Measurements from ENCODE around the gene PEX26.

Gene PEX26

GRCh38 chr22:18118345-18118915 lies 40.6 kb downstream of the PEX26 start:
- H3K4me3 ChIP-seq (ENCODE audit: low read depth, low read length) = no peak overlapping the region
- no peak overlapping the region for H3K4me2 ChIP-seq (ENCODE audit: low read length)
- no peak overlapping the region for H3K9ac ChIP-seq (ENCODE audit: low read length)
- H3K23ac ChIP-seq (ENCODE audit: low read length) = no peak overlapping the region
- no peak overlapping the region for H2AFZ ChIP-seq (ENCODE audit: insufficient read depth, low read length, poor library complexity)
- no peak overlapping the region for H3K4ac ChIP-seq (ENCODE audit: low read depth, low read length)
- no CpG with 5 or more reads among the region's 9 CpGs for WGBS (ENCODE audit: extremely low coverage, insufficient coverage, insufficient read length)
- H3K27me3 ChIP-seq (ENCODE audit: insufficient read depth, low read length) = no peaks in the 10 kb centered on the region
- no peak overlapping the region for H4K8ac ChIP-seq (ENCODE audit: low read depth, low read length)
- no peak overlapping the region for H2AK5ac ChIP-seq (ENCODE audit: low read length)
- H3K79me2 ChIP-seq (ENCODE audit: control insufficient read depth, insufficient read depth, low read length, poor library complexity) = no peaks in the 10 kb centered on the region
- H3K36me3 ChIP-seq (ENCODE audit: control insufficient read depth in 1 of 2, insufficient read depth in 2 of 2, low read length in 2 of 2) = no peaks in the 10 kb centered on the region
- no peak overlapping the region for H3K18ac ChIP-seq (ENCODE audit: low read length)
- H2BK120ac ChIP-seq (ENCODE audit: insufficient read depth, low read length, poor library complexity) = no peak overlapping the region
- H2BK5ac ChIP-seq (ENCODE audit: low read depth, low read length, poor library complexity) = no peak overlapping the region
- no peaks in the 10 kb centered on the region for H3K9me3 ChIP-seq (ENCODE audit: insufficient read depth, low read depth, low read length)
- no peaks in the 10 kb centered on the region for H3K79me1 ChIP-seq (ENCODE audit: low read length)
- H3K14ac ChIP-seq (ENCODE audit: low read length) = no peak overlapping the region
- no peak overlapping the region for H3K27ac ChIP-seq (ENCODE audit: low read depth, low read length)
- H2BK12ac ChIP-seq (ENCODE audit: low read length) = no peak overlapping the region
- H4K91ac ChIP-seq (ENCODE audit: low read depth, low read length) = no peak overlapping the region
- no peak for DNase-seq
- no peaks in the 10 kb centered on the region for H3K4me1 ChIP-seq (ENCODE audit: control insufficient read depth in 1 of 2, insufficient read depth in 2 of 2, low read length in 2 of 2)
- no peak overlapping the region for H4K12ac ChIP-seq (ENCODE audit: low read depth, low read length)

- Histone ChIP-seq H3K23ac (ENCODE audit: low read length) (no peak overlapping the region), H3K14ac (ENCODE audit: low read length) (no peak overlapping the region), H3K79me1 (ENCODE audit: low read length) (no peaks in the 10 kb centered on the region), H3K79me2 (ENCODE audit: control insufficient read depth, insufficient read depth, low read length, poor library complexity) (no peaks in the 10 kb centered on the region), H3K4ac (ENCODE audit: low read depth, low read length) (no peak overlapping the region), H2BK120ac (ENCODE audit: insufficient read depth, low read length, poor library complexity) (no peak overlapping the region), H4K8ac (ENCODE audit: low read depth, low read length) (no peak overlapping the region), H2BK12ac (ENCODE audit: low read length) (no peak overlapping the region), H3K4me3 (ENCODE audit: low read depth, low read length) (no peak overlapping the region), H3K9me3 (ENCODE audit: insufficient read depth, low read depth, low read length) (no peaks in the 10 kb centered on the region), H3K4me2 (ENCODE audit: low read length) (no peak overlapping the region), H3K36me3 (ENCODE audit: control insufficient read depth in 1 of 2, insufficient read depth in 2 of 2, low read length in 2 of 2) (no peaks in the 10 kb centered on the region), H3K27ac (ENCODE audit: low read depth, low read length) (no peak overlapping the region), H3K4me1 (ENCODE audit: control insufficient read depth in 1 of 2, insufficient read depth in 2 of 2, low read length in 2 of 2) (no peaks in the 10 kb centered on the region), H2AFZ (ENCODE audit: insufficient read depth, low read length, poor library complexity) (no peak overlapping the region), H3K18ac (ENCODE audit: low read length) (no peak overlapping the region), H2AK5ac (ENCODE audit: low read length) (no peak overlapping the region), H3K27me3 (ENCODE audit: insufficient read depth, low read length) (no peaks in the 10 kb centered on the region), H4K12ac (ENCODE audit: low read depth, low read length) (no peak overlapping the region), H2BK5ac (ENCODE audit: low read depth, low read length, poor library complexity) (no peak overlapping the region), H4K91ac (ENCODE audit: low read depth, low read length) (no peak overlapping the region), H3K9ac (ENCODE audit: low read length) (no peak overlapping the region)
- DNase-seq = no peak
- no CpG with 5 or more reads among the region's 18 CpGs for WGBS (ENCODE audit: extremely low coverage, insufficient coverage, insufficient read length)
Measured at GRCh38 chr22:18119409-18120110, 41.8 kb downstream of the PEX26 start.

- Histone ChIP-seq H3K4me1 (ENCODE audit: control insufficient read depth in 1 of 2, insufficient read depth in 2 of 2, low read length in 2 of 2) (no peaks in the 10 kb centered on the region), H4K12ac (ENCODE audit: low read depth, low read length) (no peak overlapping the region), H3K4ac (ENCODE audit: low read depth, low read length) (no peak overlapping the region), H3K27me3 (ENCODE audit: insufficient read depth, low read length) (no peaks in the 10 kb centered on the region), H3K18ac (ENCODE audit: low read length) (no peak overlapping the region), H2BK5ac (ENCODE audit: low read depth, low read length, poor library complexity) (no peak overlapping the region), H3K14ac (ENCODE audit: low read length) (no peak overlapping the region), H4K8ac (ENCODE audit: low read depth, low read length) (no peak overlapping the region), H3K23ac (ENCODE audit: low read length) (no peak overlapping the region), H3K4me3 (ENCODE audit: low read depth, low read length) (no peak overlapping the region), H4K91ac (ENCODE audit: low read depth, low read length) (no peak overlapping the region), H3K9ac (ENCODE audit: low read length) (no peak overlapping the region), H2AK5ac (ENCODE audit: low read length) (no peak overlapping the region), H3K36me3 (ENCODE audit: control insufficient read depth in 1 of 2, insufficient read depth in 2 of 2, low read length in 2 of 2) (no peaks in the 10 kb centered on the region), H2BK120ac (ENCODE audit: insufficient read depth, low read length, poor library complexity) (no peak overlapping the region), H3K79me2 (ENCODE audit: control insufficient read depth, insufficient read depth, low read length, poor library complexity) (no peaks in the 10 kb centered on the region), H3K4me2 (ENCODE audit: low read length) (no peak overlapping the region), H3K27ac (ENCODE audit: low read depth, low read length) (no peak overlapping the region), H2AFZ (ENCODE audit: insufficient read depth, low read length, poor library complexity) (no peak overlapping the region), H3K79me1 (ENCODE audit: low read length) (no peaks in the 10 kb centered on the region), H3K9me3 (ENCODE audit: insufficient read depth, low read depth, low read length) (no peaks in the 10 kb centered on the region), H2BK12ac (ENCODE audit: low read length) (no peak overlapping the region)
- no CpG with 5 or more reads among the region's 4 CpGs for WGBS (ENCODE audit: extremely low coverage, insufficient coverage, insufficient read length)
- DNase-seq = no peak
Measured at GRCh38 chr22:18120857-18121256, 43.1 kb downstream of the PEX26 start.

GRCh38 chr22:18121506-18121905 lies 43.7 kb downstream of the PEX26 start:
- Histone ChIP-seq H4K12ac (ENCODE audit: low read depth, low read length) (no peak overlapping the region), H3K4me1 (ENCODE audit: control insufficient read depth in 1 of 2, insufficient read depth in 2 of 2, low read length in 2 of 2) (no peaks in the 10 kb centered on the region), H3K36me3 (ENCODE audit: control insufficient read depth in 1 of 2, insufficient read depth in 2 of 2, low read length in 2 of 2) (no peaks in the 10 kb centered on the region), H2BK120ac (ENCODE audit: insufficient read depth, low read length, poor library complexity) (no peak overlapping the region), H3K23ac (ENCODE audit: low read length) (no peak overlapping the region), H3K4me2 (ENCODE audit: low read length) (no peak overlapping the region), H3K79me2 (ENCODE audit: control insufficient read depth, insufficient read depth, low read length, poor library complexity) (no peaks in the 10 kb centered on the region), H2BK5ac (ENCODE audit: low read depth, low read length, poor library complexity) (no peak overlapping the region), H3K18ac (ENCODE audit: low read length) (no peak overlapping the region), H3K4me3 (ENCODE audit: low read depth, low read length) (no peak overlapping the region), H3K9me3 (ENCODE audit: insufficient read depth, low read depth, low read length) (no peaks in the 10 kb centered on the region), H3K4ac (ENCODE audit: low read depth, low read length) (no peak overlapping the region), H4K8ac (ENCODE audit: low read depth, low read length) (no peak overlapping the region), H3K79me1 (ENCODE audit: low read length) (no peaks in the 10 kb centered on the region), H3K9ac (ENCODE audit: low read length) (no peak overlapping the region), H2AK5ac (ENCODE audit: low read length) (no peak overlapping the region), H4K91ac (ENCODE audit: low read depth, low read length) (no peak overlapping the region), H2BK12ac (ENCODE audit: low read length) (no peak overlapping the region), H3K27me3 (ENCODE audit: insufficient read depth, low read length) (no peaks in the 10 kb centered on the region), H3K27ac (ENCODE audit: low read depth, low read length) (no peak overlapping the region), H3K14ac (ENCODE audit: low read length) (no peak overlapping the region), H2AFZ (ENCODE audit: insufficient read depth, low read length, poor library complexity) (no peak overlapping the region)
- WGBS (ENCODE audit: extremely low coverage, insufficient coverage, insufficient read length) = no CpG with 5 or more reads among the region's 13 CpGs
- no peak for DNase-seq

Measured in trophoblast cell (in vitro differentiated cells and primary cell).